ENCODE measurements around the gene COL5A1. TPM values are rescaled to one million over a fixed set of nuclear protein-coding genes. Genes with fewer than 3 reads are reported as not detected.
A peak's percentile ranks its signal among the peaks of the same experiment; 100 is the strongest.

Gene COL5A1
- total RNA-seq, 6 experiments from 2014 or later, result 196 to 308 (median 225) TPM

DNA sequence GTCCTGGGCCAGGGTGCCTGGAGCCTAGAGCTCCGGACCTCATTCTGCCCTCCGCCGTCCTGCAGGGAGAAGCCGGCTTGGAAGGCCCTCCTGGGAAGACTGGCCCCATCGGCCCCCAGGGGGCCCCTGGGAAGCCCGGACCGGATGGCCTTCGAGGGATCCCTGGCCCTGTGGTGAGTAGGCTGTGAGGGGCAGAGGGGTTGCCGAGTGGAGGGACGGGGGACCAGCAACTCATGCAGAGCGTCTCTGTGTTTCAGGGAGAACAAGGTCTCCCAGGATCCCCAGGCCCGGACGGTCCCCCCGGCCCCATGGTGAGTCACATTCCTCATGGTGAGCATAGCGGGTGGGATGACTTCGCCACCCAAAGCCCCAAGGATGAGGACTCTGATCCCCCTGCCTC, 177.0 kb downstream of the COL5A1 start:
- H3K36me3 Mint-ChIP-seq (ENCODE audit: low read depth), result peaks cover 25% of the 10 kb centered on the region; the same call in 1 of the 2 replicates
- peaks cover 23% of the 10 kb centered on the region for H3K27me3 Mint-ChIP-seq (ENCODE audit: insufficient read depth)
- peaks cover 21% of the 10 kb centered on the region for H3K4me1 Mint-ChIP-seq (ENCODE audit: low read depth)
- no peaks in the 10 kb centered on the region for H3K9me3 Mint-ChIP-seq
- DNase-seq, result no peak
- H3K27ac Mint-ChIP-seq, result no peak overlapping the region
- no peak overlapping the region for H3K4me3 Mint-ChIP-seq
- TF ChIP-seq, protein P1, sequence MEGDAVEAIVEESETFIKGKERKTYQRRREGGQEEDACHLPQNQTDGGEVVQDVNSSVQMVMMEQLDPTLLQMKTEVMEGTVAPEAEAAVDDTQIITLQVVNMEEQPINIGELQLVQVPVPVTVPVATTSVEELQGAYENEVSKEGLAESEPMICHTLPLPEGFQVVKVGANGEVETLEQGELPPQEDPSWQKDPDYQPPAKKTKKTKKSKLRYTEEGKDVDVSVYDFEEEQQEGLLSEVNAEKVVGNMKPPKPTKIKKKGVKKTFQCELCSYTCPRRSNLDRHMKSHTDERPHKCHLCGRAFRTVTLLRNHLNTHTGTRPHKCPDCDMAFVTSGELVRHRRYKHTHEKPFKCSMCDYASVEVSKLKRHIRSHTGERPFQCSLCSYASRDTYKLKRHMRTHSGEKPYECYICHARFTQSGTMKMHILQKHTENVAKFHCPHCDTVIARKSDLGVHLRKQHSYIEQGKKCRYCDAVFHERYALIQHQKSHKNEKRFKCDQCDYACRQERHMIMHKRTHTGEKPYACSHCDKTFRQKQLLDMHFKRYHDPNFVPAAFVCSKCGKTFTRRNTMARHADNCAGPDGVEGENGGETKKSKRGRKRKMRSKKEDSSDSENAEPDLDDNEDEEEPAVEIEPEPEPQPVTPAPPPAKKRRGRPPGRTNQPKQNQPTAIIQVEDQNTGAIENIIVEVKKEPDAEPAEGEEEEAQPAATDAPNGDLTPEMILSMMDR (IDR thresholded peaks at IDR 0.05), result no peak

DNA sequence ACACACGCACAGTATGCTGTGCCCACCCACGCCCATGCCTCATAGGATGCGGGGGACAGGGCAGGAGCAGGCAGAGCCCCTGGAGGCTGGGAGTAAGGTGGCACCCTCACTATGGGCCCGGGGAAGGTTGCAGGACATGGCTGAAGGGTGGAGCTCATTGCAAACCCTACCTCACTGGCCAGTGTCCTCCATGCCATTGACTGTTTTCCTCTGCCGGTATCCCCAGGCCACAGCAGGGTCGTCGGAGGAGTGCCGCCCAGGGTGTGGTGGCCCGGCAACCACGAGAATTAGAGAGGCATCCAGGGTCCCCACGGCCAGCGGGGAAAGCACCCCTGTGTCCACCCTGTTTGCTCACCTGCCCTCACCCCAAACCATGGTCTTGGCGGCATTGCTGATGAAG, 179.3 kb downstream of the COL5A1 start:
- no peak for DNase-seq
- H3K27me3 Mint-ChIP-seq (ENCODE audit: insufficient read depth), result peaks cover 30% of the 10 kb centered on the region
- H3K9me3 Mint-ChIP-seq, result no peaks in the 10 kb centered on the region; the same call in none of the 2 replicates
- H3K4me3 Mint-ChIP-seq, result no peak overlapping the region
- H3K36me3 Mint-ChIP-seq (ENCODE audit: low read depth), result peaks cover 19% of the 10 kb centered on the region; the same call in 1 of the 2 replicates
- TF ChIP-seq, protein P1 (IDR thresholded peaks at IDR 0.05), result no peak
- H3K27ac Mint-ChIP-seq, result peak overlapping the region; percentile 51; the same call in 1 of the 2 replicates
- H3K4me1 Mint-ChIP-seq (ENCODE audit: low read depth), result peaks cover 3% of the 10 kb centered on the region; the same call in 1 of the 2 replicates

DNA sequence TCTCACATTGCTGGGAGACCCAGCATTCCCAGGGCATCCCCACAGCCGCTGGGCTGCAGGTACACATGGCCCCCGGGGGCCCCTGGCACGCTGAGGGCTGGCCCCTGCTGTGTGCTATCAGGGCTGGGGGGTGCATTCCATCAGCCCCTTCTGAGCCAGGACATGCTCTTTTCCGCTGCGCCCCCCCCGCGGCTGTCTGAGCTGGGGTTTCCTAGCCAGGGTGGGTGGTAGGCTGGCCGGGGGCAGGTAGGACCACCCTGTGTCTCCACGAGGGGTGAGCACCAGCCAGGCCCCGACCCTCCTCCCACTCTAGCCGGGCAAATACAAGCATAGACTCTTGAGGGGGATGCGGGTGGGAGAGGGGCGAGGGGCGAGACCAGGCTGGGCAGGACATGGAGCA, 180.9 kb downstream of the COL5A1 start:
- no peaks in the 10 kb centered on the region for H3K4me1 Mint-ChIP-seq (ENCODE audit: low read depth)
- H3K27me3 Mint-ChIP-seq (ENCODE audit: insufficient read depth), result peaks cover 26% of the 10 kb centered on the region
- TF ChIP-seq, protein P1 (IDR thresholded peaks at IDR 0.05), result no peak
- no peaks in the 10 kb centered on the region; the same call in none of the 2 replicates for H3K9me3 Mint-ChIP-seq
- H3K4me3 Mint-ChIP-seq, result no peak overlapping the region
- H3K27ac Mint-ChIP-seq, result no peak overlapping the region
- no peak for DNase-seq
- H3K36me3 Mint-ChIP-seq (ENCODE audit: low read depth), result peaks cover 21% of the 10 kb centered on the region; the same call in 1 of the 2 replicates

DNA sequence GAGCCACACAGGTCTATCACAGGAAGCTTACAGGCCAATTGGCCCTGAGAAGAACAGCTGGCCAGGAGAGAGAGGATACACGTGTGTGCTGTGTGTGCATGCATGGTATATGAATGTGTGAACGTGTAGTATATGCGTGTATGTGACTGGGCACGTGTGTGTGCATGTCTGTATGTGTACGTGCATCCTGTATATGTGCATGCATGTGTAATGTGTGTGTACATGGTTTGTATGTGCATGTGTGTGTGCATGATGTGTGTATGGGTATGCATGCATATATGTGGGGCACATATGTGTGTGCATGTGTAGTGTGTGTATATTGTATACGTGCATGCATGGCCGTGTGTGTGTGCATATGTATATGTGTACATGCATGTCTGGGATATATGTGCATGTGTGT, 182.0 kb downstream of the COL5A1 start:
- H3K9me3 Mint-ChIP-seq, result no peaks in the 10 kb centered on the region; the same call in none of the 2 replicates
- no peak overlapping the region for H3K27ac Mint-ChIP-seq
- peaks cover 21% of the 10 kb centered on the region; the same call in 1 of the 2 replicates for H3K36me3 Mint-ChIP-seq (ENCODE audit: low read depth)
- H3K4me1 Mint-ChIP-seq (ENCODE audit: low read depth), result no peaks in the 10 kb centered on the region
- DNase-seq, result no peak
- peaks cover 28% of the 10 kb centered on the region for H3K27me3 Mint-ChIP-seq (ENCODE audit: insufficient read depth)
- TF ChIP-seq, protein P1 (IDR thresholded peaks at IDR 0.05), result no peak
- H3K4me3 Mint-ChIP-seq, result no peak overlapping the region

DNA sequence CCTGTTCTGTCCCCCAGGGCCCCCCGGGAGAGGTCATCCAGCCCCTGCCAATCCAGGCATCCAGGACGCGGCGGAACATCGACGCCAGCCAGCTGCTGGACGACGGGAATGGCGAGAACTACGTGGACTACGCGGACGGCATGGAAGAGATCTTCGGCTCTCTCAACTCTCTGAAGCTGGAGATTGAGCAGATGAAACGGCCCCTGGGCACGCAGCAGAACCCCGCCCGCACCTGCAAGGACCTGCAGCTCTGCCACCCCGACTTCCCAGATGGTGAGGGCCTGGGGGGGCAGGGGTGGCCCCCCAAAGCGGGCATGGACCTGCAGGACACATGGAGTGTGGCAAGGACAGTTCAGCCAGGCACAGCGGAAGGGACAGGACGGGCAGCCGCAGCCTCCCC, 183.0 kb downstream of the COL5A1 start:
- Mint-ChIP-seq H3K4me1 (ENCODE audit: low read depth) (no peaks in the 10 kb centered on the region), H3K4me3 (no peak overlapping the region), H3K27me3 (ENCODE audit: insufficient read depth) (peaks cover 28% of the 10 kb centered on the region), H3K27ac (no peak overlapping the region; the same call in 1 of the 2 replicates), H3K36me3 (ENCODE audit: low read depth) (peaks cover 17% of the 10 kb centered on the region; the same call in 1 of the 2 replicates), H3K9me3 (no peaks in the 10 kb centered on the region; the same call in none of the 2 replicates)
- TF ChIP-seq, protein P1 (IDR thresholded peaks at IDR 0.05), result no peak
- no peak for DNase-seq
